Activated T-helper 1 cell treated with anti-CD3 and anti-CD28 coated beads, Interleukin-2, amount 50 U/mL, for 16 hours (primary cell): ENCODE data around the gene RNF31.

Experiments
- DNase-seq, 2 donors: peaks; one replicate each; pipeline ENCODE4 v3.0.0-alpha.2; 2020; ENCODE audit warnings: low read depth in 1 of 2, low spot score in 1 of 2

Gene RNF31

DNA sequence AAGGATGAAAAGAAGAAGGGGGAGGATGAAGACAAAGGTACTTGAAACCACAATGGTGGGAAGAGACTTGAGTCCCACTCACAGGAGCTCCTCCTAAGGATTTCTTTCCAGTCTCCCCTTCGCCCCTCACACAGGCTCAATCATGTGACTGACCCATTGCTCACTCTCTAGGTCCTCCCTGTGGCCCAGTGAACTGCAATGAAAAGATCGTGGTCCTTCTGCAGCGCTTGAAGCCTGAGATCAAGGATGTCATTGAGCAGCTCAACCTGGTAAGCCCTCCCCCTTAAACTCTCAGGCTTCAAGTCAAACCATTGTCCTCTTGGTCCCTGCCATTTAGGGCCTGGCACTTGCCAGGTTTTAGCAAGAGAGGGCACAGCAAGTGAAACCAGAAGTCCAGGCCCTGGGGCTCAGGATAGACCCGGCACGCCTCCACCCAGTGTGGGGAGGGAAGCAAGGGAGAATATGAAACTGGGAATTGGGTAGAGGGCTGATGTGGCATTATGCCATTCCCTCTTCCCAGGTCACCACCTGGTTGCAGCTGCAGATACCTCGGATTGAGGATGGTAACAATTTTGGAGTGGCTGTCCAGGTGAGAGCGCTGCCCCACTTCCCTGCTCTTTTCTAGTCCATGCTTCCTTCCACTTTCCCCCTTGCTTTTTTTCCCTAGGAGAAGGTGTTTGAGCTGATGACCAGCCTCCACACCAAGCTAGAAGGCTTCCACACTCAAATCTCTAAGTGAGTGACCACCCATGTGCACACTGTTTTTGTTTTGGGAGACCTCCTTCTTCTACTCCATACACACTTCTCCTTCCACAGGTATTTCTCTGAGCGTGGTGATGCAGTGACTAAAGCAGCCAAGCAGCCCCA is 9.5 kb upstream of the RNF31 start:
- no peak for DNase-seq

DNA sequence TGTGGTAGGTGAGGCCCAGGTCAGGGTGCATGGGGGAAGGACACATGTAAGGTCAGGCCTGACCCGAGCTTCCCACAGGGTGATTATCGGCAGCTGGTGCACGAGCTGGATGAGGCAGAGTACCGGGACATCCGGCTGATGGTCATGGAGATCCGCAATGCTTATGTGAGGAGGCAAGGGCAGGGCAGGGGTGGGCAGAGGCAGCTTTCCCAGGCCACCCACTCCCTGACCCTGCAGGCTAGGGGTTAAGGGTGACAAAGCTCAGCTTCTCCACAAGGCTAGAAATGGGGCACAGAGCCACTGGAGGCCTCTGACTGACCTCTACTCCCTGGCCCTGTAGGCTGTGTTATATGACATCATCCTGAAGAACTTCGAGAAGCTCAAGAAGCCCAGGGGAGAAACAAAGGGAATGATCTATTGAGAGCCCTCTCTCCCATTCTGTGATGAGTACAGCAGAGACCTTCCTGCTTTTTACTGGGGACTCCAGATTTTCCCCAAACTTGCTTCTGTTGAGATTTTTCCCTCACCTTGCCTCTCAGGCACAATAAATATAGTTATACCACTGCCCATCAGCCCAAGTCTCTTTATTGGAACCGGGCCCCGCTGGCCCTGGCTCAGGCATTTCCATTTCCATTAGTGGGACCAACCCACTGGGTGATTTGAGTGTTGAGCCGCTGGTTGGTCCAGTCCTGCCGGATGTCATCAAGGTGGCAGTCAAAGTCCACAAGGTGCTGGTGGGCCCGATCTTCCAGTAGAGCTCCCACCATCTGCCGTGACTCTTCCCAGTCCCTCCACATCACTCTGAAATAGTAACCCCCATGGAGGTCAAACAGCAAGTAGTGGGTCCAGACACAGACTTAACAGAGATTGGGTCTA is 8.7 kb upstream of the RNF31 start:
- no peak for DNase-seq

DNA sequence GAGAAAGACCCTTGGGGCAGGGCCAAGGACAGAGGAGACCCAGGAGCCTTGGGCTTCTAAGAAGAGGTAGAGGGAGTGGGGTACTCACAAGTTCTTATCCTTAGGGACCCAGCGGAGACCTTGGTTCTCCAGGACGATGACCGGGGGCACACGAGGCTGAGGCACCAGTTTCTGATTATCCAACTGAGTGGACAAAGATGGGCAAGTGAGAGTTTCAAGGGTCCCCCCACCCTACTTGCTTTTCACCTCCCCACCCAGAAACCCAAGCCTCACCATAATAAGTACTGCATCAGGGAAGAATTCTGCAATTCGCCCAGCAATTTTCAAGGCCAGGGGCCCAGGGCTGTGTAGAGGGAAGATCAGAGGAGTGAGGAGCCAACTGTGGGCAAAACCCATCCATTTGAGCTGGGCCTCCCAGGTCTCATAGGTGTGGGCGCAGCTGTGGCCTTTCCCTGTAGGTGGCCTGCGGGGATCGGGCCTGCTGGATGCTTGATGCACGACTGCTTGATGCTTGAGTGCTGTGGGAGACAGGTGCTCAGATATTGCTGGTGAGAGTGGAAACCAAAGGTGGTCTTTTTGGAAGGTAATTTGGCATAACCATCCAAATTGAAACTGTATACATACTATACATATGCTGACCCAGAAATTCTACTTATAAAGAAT is 7.9 kb upstream of the RNF31 start:
- DNase-seq, result no peak

DNA sequence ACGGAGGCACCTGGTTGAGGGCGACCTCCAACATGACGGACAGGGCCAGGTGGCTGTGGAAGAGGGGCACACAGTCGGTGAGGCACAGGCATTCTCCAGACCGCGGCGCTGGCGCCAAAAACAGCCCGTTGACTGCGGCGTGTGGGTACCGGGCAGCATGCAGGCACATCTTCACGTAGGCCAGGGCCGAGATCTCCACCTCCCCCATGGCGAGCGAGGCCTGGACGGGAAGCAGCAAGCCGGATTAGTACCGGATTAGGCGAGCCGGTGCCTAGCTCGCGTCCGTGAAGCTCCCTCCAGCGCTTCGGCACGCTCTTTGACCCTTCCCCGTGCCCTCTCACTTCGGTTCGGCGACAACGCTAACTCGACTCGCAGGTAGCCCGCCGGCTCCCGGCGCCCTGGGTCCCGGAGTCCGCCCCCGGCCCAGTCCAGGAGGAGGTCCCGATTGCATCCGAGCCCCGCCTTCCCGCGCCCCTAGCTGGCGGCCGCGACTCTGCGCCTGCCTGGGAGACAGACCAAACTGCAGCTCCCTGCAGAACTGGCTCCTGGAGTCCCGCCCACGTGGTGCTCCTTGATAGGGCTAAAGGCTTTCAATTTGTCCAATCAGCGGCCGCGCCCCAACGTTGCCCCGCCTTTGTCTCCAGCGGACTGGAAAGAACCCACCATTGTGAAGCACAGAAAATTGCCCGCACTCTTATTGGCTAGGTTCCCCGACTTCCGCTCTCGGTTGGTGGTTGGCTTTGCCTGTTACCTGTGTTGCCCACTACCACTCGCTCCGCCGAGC is 6.0 kb upstream of the RNF31 start, which contains the start of gene EMC9:
EMC9 (minus strand) TSS at position 495 of the 784 bp plus-strand sequence; CDS start at position 208, 287 bp downstream.
- DNase-seq, result peak; percentile 98

DNA sequence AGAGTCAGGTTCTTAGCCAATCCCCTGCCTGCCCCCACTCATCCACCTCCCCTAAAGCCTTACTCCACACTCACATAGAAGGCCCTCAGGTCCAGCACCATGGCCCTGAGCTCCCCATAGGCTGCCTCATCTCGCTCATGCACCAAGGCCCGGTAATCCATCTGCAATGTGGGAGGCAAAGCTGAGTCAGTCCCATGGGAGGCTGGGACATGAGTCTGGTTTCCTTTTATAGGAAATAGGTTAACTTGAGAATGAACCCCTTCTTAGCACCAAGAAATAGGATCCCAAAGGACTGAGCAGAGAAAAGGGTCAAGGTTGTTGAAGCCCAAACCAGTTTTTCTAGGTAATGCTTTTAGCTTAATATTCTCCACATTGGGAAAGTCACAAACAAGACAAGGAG is 3.8 kb upstream of the RNF31 start:
- DNase-seq, result no peak

DNA sequence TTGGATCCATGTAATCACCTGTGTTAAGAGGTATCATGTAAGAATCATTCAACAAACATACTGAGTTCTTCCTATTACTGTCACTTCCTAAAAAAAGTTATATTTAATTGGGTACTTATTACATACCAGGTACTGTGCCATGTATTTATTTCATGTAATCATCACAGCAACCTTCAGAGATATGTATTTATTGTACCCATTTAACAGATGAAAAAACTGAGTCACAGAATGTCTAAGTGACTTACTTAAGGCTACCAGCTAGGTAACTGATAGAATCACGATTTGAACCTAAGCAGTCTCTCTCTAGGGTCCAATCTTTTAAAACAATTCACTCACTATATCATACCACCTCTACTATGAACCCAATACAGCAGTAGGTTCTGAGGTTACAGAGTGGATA is 2.8 kb upstream of the RNF31 start:
- DNase-seq, result no peak

DNA sequence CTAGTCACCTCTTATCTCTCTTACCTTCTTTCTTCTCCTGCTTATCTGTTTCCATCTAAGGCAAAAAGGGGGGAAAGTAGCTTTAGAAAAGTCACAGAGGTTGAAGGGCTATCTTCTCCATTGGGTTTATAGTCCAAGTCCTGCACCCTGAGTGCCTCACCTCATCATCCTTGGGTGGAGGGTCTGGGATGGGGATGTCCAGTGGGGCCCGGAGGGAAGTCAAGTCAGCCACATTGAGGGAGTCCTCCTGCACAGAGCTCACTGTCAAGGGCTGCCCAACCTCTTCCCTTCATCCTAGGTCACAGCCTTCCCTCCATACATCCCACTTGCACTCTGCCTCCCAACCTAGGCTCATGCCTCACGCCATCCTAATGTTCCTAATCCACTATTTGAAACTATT is 2.1 kb upstream of the RNF31 start:
- DNase-seq, result no peak

DNA sequence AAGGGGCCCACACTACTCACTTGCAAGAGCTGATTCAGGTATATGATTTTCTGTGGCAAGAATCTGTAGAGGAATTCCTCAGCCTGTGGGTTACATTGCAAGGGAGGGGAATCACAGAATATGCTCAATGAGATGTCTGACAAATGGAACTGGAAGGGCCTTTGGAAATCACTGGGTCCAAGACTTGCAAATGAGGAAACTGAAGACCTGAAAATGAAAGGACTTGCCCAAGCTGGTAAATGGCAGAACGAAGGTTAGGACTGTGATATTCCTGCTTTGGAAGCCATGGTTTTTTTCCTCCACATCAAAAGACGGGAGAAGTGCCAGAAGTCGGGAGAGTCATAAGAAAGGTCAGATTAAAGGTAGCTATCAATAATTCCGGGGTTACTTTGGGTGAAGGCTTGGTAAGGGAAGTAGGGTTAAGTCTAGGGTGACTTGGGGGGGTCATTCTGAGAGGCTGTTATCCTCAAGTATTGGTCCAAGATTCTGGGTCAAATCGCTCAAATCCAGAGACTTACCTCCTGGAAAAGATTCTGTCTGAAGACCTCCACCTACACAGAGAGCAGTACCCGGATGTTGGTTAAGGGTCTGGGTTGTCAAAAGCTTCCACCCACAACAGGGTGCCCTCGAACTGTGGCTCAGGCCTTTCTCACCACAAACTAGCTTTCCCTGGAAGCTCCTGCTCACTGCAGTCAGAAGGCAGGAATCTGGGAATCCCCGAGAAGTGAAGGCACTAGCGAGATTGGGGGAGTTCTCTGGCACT is 1.4 kb upstream of the RNF31 start:
- no peak for DNase-seq

DNA sequence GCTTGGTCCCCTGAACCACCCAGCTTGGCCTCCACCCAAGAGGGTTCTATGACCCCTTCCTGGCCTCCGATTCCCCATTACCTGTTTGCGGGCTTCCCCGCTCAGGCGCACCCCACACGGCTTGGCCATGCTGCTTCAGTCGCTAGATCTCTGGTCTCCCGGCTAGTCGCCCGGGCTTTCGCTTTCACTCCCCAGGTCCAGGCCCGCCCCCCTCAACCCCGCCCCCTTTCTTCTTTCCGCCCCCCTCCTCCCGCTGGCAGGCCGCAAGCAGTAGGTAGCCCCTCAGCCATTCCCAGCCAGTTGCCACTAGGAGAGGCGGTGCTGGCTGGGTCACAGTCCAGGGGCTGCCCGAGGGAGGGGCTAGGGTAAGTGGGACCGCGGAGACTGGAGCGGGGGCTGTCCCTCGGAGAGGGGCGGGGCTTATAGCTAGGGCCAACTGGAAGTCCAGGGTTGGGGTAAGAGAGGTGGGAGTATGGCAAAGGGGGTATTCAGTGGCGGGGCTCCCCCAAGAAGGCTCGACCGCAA is 783 bp upstream of the RNF31 start, which contains the start of gene PSME2:
PSME2 (minus strand) TSS at position 158 of the 525 bp plus-strand sequence; CDS start at position 129, 29 bp downstream.
- peak; percentile 51 to 74 for DNase-seq

DNA sequence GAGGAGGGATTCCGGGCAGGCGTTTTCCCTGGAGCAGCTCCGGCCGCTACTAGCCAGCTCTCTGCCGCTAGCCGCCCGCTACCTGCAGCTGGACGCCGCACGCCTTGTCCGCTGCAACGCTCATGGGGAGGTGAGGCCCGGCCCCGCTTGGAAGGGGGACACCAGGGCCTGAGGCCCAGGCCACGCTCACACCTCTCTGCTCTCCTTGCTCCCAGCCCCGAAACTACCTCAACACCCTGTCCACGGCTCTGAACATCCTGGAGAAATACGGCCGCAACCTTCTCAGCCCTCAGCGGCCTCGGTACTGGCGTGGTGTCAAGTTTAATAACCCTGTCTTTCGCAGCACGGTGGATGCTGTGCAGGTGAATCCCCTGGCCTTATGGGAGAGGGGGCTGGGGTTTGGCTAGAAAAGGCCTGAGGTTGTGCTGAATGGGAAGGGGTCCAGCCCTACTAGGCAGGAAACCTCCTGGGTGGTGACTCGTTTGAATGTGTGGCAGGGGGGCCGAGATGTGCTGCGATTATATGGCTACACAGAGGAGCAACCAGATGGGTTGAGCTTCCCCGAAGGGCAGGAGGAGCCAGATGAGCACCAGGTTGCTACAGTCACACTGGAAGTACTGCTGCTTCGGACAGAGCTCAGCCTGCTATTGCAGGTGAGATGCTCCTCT is 597 bp downstream of the RNF31 start:
- no peak for DNase-seq

DNA sequence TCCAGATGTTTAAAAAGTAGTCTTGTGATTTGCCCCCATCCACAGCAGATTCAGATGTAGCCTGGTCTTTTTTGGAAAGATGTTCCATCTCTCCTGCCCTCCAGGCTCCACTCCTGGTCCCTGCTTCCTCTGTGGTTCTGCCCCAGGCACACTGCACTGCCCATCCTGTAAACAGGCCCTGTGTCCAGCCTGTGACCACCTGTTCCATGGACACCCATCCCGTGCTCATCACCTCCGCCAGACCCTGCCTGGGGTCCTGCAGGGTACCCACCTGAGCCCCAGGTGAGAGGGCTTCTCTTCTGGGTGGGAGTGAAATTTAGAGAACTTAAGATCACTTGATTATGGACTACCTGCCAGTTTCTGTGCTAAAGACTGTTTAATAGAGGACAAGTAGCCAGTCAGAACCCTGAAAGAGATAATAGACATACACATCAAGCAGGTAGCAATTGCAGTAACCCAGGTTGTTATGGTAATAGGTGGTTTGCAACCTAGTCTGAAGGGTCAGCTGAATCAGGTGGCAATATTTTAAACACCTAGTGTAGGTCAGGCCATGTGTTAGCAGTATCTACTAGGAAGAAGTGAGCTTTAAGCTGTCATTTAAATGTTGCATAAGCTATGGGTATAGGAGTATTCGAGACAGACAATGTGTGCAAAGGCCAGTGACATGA is 2.1 kb downstream of the RNF31 start:
- no peak for DNase-seq

DNA sequence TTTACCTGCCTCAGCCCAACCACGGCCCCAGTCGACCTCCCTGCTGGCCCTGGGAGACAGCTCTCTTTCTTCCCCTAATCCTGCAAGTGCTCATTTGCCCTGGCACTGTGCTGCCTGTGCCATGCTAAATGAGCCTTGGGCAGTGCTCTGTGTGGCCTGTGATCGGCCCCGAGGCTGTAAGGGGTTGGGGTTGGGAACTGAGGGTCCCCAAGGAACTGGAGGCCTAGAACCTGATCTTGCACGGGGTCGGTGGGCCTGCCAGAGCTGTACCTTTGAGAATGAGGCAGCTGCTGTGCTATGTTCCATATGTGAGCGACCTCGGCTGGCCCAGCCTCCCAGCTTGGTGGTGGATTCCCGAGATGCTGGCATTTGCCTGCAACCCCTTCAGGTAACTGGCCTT is 2.8 kb downstream of the RNF31 start:
- DNase-seq, result no peak

DNA sequence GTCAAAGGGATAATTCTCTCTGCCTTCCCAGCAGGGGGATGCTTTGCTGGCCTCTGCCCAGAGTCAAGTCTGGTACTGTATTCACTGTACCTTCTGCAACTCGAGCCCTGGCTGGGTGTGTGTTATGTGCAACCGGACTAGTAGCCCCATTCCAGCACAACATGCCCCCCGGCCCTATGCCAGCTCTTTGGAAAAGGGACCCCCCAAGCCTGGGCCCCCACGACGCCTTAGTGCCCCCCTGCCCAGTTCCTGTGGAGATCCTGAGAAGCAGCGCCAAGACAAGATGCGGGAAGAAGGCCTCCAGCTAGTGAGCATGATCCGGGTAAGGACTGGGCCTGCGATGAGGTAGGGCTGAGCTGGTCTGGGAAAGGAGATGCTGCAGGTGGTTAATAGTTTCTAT is 3.3 kb downstream of the RNF31 start:
- no peak for DNase-seq

DNA sequence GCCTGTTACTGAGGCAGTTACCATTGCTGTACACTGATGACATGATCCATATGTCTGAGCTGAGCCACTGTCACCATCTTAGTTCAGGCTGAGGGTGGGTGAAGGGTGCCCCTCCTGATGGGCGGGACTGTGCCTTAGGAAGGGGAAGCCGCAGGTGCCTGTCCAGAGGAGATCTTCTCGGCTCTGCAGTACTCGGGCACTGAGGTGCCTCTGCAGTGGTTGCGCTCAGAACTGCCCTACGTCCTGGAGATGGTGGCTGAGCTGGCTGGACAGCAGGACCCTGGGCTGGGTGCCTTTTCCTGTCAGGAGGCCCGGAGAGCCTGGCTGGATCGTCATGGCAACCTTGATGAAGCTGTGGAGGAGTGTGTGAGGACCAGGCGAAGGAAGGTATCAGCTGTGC is 3.7 kb downstream of the RNF31 start:
- no peak for DNase-seq

DNA sequence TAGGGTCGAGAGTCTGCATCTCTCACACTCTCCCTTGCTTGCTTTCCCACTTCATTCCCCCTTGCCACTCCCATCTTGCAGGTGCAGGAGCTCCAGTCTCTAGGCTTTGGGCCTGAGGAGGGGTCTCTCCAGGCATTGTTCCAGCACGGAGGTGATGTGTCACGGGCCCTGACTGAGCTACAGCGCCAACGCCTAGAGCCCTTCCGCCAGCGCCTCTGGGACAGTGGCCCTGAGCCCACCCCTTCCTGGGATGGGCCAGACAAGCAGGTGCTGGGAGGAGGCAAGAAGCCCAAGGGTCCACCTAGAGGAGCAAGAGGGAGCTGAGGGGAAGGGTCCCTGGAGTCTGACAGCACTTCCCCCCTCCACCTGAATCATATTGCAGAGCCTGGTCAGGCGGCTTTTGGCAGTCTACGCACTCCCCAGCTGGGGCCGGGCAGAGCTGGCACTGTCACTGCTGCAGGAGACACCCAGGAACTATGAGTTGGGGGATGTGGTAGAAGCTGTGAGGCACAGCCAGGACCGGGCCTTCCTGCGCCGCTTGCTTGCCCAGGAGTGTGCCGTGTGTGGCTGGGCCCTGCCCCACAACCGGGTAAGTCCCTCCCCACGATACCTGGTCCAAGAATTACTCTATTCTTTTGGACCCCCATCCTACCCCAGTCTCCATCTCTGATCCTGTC is 4.2 kb downstream of the RNF31 start:
- no peak for DNase-seq

DNA sequence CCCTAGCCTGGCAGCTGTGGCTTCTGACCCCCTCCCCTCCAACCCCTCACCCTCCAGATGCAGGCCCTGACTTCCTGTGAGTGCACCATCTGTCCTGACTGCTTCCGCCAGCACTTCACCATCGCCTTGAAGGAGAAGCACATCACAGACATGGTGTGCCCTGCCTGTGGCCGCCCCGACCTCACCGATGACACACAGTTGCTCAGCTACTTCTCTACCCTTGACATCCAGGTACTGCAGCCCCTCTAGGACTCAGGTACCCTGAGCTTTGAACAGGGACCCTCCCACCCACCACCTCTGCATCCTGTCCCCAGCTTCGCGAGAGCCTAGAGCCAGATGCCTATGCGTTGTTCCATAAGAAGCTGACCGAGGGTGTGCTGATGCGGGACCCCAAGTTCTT is 7.8 kb downstream of the RNF31 start:
- DNase-seq, result no peak

DNA sequence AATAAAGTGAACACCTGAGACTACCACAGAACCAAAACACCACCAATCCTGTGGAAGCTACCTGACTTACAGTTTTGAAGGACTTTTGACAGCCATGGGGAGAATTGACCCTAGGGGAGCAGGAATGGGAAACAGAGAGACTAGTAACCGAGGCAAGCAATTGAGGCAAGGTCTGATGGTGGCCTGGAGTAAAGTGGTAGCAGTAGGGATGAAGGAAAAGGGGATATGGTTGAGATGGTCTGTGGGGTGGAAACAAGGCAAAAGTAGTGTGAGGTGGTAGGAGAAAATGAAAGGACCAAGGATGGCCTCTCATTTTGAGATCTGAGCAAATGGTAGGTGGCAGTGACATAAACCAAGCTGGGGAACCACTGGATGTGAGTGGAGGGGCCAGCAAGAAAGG is 9.5 kb downstream of the RNF31 start:
- DNase-seq, result no peak

DNA sequence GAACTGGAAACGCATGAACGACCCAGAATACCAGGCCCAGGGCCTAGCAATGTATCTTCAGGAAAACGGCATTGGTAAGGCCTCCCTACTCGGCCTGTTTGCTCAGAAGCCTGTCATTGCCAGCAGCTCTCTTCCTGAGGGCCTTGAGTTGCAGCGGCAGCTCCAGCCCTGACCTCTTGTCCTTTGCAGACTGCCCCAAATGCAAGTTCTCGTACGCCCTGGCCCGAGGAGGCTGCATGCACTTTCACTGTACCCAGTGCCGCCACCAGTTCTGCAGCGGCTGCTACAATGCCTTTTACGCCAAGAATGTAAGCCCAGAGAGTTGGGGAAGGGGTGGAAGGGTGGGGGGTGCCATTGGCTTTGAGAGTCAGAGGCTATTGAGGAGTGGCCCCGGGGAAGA is 10.0 kb downstream of the RNF31 start:
- DNase-seq, result no peak
